Measurements from ENCODE around the gene CPM. TPM values are rescaled to one million over a fixed set of nuclear protein-coding genes. Genes with fewer than 3 reads are reported as not detected.

Gene CPM
- 1.3 and 2.7 TPM in 2 replicates for total RNA-seq

DNA sequence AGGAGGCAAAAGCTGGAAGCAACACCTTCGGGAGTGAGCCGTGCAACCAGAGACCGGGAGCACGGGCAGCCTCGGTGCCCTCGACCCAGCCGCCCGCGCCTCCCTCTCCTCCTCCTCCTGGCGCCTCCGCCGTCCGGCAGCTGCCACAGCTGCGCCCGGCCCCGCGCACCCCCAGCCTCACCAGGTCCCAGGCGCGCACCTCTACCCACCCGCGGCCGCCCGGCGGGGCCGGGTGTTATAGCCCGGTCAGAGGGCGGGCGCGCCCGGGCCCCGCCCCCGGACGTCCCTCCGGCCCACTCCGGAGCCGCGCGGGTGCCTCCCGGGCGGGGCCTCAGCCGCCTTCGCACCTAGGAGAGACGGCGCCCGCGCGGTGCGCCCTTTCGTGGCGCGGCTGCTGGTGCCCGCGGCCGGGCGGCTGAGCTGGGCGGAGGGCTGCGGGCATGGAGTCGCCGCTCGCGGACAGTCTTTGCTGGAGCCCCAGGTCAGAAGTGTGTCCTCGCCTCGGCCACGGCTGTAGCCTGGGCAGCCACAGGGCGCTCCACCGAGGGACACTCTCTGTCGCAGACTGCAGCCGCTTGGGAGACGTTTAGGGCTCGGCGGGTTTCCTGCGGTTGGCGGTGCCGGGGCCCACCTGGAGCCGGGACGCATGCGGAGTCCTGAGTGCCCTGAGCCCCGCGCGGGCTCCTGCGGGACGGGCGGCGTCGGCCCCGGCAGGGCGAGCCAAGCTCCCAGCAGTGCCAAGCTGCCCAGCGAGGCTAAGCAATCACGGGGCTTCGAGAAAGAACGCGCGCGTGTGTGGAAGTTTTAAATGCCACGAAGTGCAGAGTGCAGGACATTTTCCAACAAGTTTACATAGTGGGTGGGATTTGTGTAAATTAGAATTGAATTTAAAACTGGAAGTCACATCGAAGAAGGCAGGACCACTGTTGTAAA is at the start of gene CPM:
Gene CPM (minus strand): TSS at position 211 of the 933 bp plus-strand sequence. CDS start 334 bp downstream, outside the sequence.

DNA sequence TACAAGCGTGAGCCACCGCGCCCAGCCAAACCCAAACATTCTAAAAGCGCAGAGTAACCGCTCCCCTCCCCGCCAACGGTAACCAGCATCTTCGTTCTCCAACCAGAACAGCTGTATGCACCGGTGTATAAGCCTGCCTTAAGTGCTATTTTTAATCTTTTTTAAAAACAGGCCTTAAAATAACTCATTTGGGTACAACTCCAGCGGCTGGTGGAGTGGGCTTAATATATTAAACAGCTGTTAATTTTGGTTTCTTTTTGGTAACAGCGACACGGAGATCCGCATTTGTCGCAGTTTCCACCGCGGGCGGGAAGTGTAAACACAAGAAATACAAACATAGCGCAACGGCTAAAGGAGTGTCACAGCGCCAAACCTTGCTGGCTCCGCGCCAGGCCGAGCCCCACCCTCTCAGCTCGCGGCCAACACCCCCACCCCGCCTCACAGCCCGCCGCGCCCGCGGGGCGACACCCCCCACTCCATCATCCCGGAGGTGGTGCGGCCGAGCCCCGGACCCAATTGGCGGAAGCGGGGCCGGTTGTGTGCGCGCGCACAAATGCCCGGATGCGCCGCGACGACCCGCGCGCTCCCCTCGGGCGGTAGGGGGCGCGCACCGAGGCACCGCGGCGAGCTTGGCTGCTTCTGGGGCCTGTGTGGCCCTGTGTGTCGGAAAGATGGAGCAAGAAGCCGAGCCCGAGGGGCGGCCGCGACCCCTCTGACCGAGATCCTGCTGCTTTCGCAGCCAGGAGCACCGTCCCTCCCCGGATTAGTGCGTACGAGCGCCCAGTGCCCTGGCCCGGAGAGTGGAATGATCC is 125.2 kb downstream of the CPM start, which contains the start of gene MDM2:
Gene MDM2 (plus strand): TSS at position 602 of the 812 bp plus-strand sequence. CDS start 301 bp downstream, outside the sequence.

Small RNA genes within 50 kb of the gene (small RNA-seq; reads per million reads assigned to genes)
- not detected for gene AC025423.5
- not detected for gene RNU7-4P

Other genes starting within 250 kb of the CPM start
- gene NUP107, start 246.2 kb downstream of the CPM start, total RNA-seq, result 46.1 and 82.6 TPM in 2 replicates
- 4.2 and 5.0 TPM in 2 replicates for gene SLC35E3, start 187.0 kb downstream of the CPM start, total RNA-seq
- 285 and 542 TPM in 2 replicates for gene MDM2, start 125.0 kb downstream of the CPM start, total RNA-seq

All from vein endothelial cell (primary cell).